ENCODE results near the gene FBXL19. TPM values are rescaled to one million over a fixed set of nuclear protein-coding genes. Genes with fewer than 3 reads are reported as not detected.

The FBXL19 gene
- total RNA-seq, 1 experiment from 2014 or later = 84.3 TPM

GRCh38 chr16:30983289-30983889 lies 60.0 kb downstream of the FBXL19 start (continued):
- TF ChIP-seq E2F4 (CRISPR knock-in tag; IDR thresholded peaks at IDR 0.05; ENCODE audit: borderline replicate concordance, low read depth) (no peak), ATF6 (CRISPR knock-in tag; IDR thresholded peaks at IDR 0.05) (no peak), TEAD4 (CRISPR knock-in tag; IDR thresholded peaks at IDR 0.05) (no peak), TCF7 (CRISPR knock-in tag; IDR thresholded peaks at IDR 0.05; ENCODE audit: low read depth) (no peak), SMAD3 (CRISPR knock-in tag; IDR thresholded peaks at IDR 0.05; ENCODE audit: borderline replicate concordance) (no peak)

- Mint-ChIP-seq H3K36me3 (peaks cover 12% of the 10 kb centered on the region), H3K27me3 (ENCODE audit: low read depth) (no peaks in the 10 kb centered on the region), H3K9me3 (no peaks in the 10 kb centered on the region), H3K27ac (no peak overlapping the region), H3K4me1 (peaks cover 6% of the 10 kb centered on the region), H3K4me3 (no peak overlapping the region)
- ChIA-PET CTCF (interaction anchor here (0.5 to 5.1 kb wide), 70 partner anchors 8 to 497 kb away, joined by 3 to 83 read pairs (median 5); partner anchors contain the start of genes ARMC5, BCKDK, FBXL19 and KAT8), POLR2A (interaction anchor here (0.5 to 2.2 kb wide), 7 partner anchors 49 to 290 kb away, joined by 3 to 6 read pairs (median 4); partner anchors contain the start of genes KAT8, STX4, ZNF646 and ZNF668)
- no peak for ATAC-seq
- DNase-seq (ENCODE audit: low spot score) = no peak
- no peak for TF ChIP-seq USF1 (CRISPR knock-in tag; IDR thresholded peaks at IDR 0.05)
- no peak for TF ChIP-seq HMGXB4 (CRISPR knock-in tag; IDR thresholded peaks at IDR 0.05)
- no peak for TF ChIP-seq NR2C2 (CRISPR knock-in tag; IDR thresholded peaks at IDR 0.05)
- no peak for TF ChIP-seq CREB1 (CRISPR knock-in tag; IDR thresholded peaks at IDR 0.05)
- TF ChIP-seq MLX (CRISPR knock-in tag; IDR thresholded peaks at IDR 0.05) = no peak
Observed at GRCh38 chr16:30983898-30984610, 60.7 kb downstream of the FBXL19 start.

- peaks cover 6% of the 10 kb centered on the region for H3K4me1 Mint-ChIP-seq
- peaks cover 12% of the 10 kb centered on the region for H3K36me3 Mint-ChIP-seq
- H3K4me3 Mint-ChIP-seq = peak within 1 kb of the TSS; percentile 61
- H3K27ac Mint-ChIP-seq = 0 out of 2 replicates have a peak within 1 kb of the TSS, but pooled peaks have one; percentile 27
- DNase-seq (ENCODE audit: low spot score) (peak; percentile 95), ATAC-seq (peak; percentile 85)
- ChIA-PET POLR2A (interaction anchor here (0.5 to 2.2 kb wide), 10 partner anchors 12 to 291 kb away, joined by 3 to 6 read pairs (median 4); partner anchors contain the start of genes KAT8, SETD1A, STX4 and ZNF646), CTCF (interaction anchor here (0.5 to 5.1 kb wide), 70 partner anchors 9 to 954 kb away, joined by 3 to 83 read pairs (median 5); partner anchors contain the start of genes ARMC5, BCKDK, FBXL19 and KAT8)
- no peaks in the 10 kb centered on the region for H3K27me3 Mint-ChIP-seq (ENCODE audit: low read depth)
- no peaks in the 10 kb centered on the region for H3K9me3 Mint-ChIP-seq
- TF ChIP-seq NR1H2 (CRISPR knock-in tag; IDR thresholded peaks at IDR 0.05) (no peak), ZNF138 (CRISPR knock-in tag; conservative IDR thresholded peaks at IDR 0.05) (no peak), SMAD3 (CRISPR knock-in tag; IDR thresholded peaks at IDR 0.05; ENCODE audit: borderline replicate concordance) (no peak), SP1 (CRISPR knock-in tag; conservative IDR thresholded peaks at IDR 0.05) (peak; percentile 73; the same call in 1 of the 2 replicates), TCF7 (CRISPR knock-in tag; IDR thresholded peaks at IDR 0.05; ENCODE audit: low read depth) (no peak), FOXJ3 (CRISPR knock-in tag; IDR thresholded peaks at IDR 0.05; ENCODE audit: borderline replicate concordance) (no peak), ZNF281 (CRISPR knock-in tag; IDR thresholded peaks at IDR 0.05) (peak; percentile 56; the same call in 1 of the 2 replicates)
Observed at GRCh38 chr16:30984669-30985400, 61.5 kb downstream of the FBXL19 start, which contains the start of gene HSD3B7. Gene HSD3B7, plus strand, starts transcription at chr16:30985207. Its CDS starts 452 bp downstream, at chr16:30985659.

Measured in WTC11 (cell line).